ENCODE data around the gene SRSF9.

SRSF9 gene

GRCh38 chr12:120413901-120414695 is 55.5 kb downstream of the SRSF9 start:
- no peak for TF ChIP-seq CTCF (conservative IDR thresholded peaks at IDR 0.05)
- H3K27ac ChIP-seq, result no peak overlapping the region

- TF ChIP-seq CTCF (conservative IDR thresholded peaks at IDR 0.05), result no peak
- no peak overlapping the region for H3K27ac ChIP-seq
Measured at GRCh38 chr12:120412421-120412820, 57.1 kb downstream of the SRSF9 start.

Data from VCaP (cell line).